ENCODE data around the gene EWSR1.

The EWSR1 gene

DNA sequence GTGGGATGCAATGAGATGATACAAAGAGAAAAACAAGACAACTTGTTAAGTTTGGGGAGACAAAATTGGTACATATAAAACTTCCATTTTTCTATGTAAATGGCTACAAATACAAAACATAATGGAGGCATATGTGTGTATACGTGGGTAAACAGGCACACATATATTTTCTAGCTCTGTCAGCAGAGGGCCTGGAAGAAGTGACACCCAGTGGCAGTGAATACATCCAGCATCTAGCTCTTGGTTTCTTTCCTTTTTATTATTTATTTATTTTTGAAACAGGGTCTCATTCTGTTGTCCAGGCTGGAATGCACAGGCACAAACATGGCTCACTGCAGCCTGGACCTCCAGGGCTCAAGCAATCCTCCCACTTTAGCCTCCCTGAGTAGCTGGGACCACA lies 52.5 kb downstream of the EWSR1 start:
- no peak for DNase-seq

DNA sequence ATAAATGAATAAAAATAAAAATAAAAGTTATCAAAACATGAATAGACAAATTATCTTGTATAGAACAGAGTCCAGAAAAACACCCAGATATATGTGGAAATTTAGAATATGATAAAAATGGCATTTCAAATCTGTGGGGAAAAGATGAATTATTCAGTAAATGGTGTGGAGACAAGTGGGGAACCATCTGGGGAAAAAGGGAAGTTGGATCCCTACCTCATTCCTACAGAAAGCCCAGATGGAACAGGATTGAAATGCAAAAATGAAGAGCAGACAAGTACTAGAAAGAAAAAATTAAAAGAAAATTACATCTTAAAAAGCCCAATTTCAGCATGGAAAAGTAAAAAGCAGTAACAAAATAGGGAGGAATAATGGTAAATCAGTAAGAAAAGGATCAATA lies 55.6 kb downstream of the EWSR1 start:
- no peak for DNase-seq

DNA sequence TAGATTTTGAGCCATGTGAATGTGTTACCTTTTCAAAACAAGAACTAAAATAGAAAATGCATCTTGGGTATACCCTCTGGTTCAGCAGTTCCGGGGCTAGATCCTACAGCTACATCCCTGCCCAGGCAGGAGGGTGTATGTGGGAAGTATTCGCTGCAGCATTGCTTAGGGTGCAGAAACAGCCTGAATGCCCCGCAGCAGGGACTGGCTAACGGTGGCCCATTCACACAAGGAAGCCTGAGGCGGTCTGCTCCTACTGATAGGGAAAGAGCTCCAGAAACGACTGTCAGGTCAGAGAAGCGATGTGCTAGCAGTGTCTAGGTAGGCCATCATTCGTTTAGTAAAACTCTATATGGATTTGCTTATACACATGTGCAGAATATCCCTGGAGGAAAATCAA lies 57.3 kb downstream of the EWSR1 start:
- DNase-seq: no peak

DNA sequence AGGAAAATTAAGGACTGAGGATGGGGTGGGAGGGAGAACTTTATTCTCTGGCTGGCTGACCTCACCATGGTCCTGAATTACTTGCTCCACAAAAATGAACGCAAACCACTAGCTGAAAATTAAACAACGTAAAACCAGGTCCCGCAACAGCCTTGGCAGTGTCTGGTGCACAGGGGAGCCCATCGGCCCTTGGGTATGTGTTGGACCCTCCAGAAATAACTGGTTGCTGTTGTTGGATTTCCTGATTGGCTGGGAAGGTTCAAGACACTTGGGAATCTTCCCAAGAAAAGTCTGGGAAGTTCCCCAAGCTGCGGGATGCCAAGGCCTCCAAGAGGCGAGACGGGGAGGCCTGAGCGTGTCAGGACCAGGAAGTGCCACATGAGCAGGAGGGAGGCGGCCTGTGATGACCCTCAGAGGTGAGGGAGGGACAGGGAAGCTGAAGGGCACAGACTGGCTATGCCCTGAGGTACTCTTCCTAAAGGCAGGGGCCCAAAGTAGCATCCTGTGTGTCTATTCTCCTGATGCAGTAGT lies 57.8 kb downstream of the EWSR1 start:
- no peak for DNase-seq

DNA sequence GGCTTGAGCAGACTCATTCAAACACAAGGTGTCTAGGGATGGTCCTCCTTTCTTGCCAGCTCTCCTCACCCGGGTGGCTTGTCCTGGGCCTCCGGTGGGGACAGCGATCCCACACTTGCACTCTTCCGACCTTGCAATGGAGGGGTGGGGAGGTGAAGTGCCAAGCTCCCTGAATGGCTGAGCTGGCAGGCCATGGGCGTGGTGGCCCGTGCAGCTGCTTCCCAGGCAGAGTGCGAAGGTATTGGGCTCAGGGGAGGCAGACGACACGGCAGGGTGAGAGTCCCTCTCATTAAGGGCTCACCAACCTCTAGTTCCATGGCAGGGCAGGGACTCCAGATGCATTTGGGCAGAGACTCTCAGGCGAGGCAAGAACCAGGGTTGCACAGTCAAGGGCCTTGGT lies 58.4 kb downstream of the EWSR1 start:
- DNase-seq: no peak

DNA sequence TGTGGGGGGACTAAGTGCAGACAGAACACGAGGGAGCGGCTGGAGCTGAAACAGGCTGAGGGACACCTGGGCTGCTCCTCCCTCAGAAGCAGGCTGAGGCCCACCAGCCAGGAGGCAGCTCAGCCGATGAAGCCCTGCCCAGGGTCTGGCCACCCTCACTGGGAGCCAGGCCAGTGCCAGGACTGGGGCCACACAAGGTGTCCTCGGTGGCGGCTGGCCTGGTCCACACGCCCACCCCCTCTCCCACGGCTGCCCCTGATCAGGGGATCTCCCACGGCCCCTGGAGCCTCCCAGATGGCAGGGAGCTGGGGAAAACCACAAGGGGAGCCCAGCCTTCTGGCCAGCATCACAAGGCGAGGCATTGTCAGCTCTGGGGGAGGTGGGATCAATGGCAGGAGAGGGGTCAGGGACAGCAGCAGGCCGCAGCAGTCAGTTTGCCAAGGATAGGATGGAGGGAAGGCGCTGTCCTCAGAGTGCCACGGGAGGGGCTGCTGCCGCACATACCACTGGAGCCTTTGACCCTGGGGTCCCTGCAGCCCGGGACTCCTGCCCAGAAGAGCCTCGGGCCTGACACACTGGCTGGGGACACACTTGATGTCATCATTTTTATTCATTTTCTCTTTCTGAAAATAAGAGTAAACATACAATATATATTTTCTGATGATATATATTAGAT lies 59.2 kb downstream of the EWSR1 start:
- no peak for DNase-seq

DNA sequence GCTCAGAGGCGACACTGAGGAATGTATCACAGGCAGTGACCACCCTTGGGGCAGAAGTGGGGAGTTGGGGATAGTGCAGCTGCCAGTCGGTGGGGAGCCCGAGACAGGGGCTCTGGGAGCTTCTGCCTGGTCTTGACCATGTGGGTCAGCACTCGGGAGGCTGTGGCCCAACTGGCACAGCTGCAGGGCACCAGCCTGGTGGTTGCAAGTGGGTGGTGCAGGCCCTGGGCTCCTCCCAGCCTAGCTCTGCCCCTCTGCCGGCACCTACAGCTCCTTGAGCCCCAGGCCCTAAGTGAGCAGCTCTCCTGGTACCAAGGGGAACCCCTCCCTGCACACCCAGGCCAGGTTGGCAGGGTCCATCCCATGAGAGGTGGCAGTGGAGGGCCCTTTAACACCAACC lies 60.0 kb downstream of the EWSR1 start:
- no peak for DNase-seq

DNA sequence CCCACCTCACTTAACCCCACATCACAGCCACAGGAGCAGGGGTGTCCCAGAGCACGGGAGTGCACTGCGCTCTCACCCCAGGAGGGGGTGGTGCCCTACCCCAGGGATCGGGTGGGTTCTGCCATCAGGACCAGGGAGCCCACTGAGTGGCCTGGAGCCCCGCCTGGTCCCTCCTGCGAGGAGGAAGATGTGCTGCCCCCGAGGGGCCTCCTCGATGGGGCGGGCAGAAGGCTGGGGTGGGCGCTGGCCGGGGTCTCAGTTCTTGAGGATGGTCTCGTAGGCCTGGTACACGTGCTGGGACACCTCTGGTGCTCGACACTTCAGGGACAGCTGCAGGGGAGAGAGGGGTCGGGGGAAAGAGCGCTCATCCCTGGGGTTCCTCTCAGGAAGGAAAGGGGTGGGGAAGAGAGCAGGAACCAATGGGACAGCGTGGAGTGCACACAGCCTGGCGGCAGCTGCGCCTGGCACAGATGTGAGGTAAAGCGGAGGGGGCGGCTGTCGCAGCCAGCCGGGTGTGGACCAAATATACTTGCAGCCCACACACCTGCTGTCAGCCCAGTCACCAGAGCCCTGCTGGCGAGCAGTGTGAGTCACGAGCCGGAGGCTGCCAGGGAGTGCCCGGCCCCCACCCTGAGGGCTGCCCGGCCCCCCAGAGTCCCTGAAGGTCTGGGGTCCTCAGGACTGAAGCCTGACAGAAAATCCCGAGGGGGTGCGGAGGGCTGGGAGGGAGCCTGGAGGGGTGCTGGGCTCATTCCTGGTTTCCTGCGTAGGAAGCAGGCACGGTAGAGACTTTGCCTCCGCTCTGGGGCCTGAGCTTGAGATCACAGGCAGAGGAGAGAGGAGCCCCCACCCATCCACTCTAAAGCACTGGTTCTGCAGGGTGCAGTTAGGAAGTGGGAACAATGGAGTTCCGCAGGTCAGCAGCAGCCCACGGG lies 60.8 kb downstream of the EWSR1 start:
- no peak for DNase-seq

DNA sequence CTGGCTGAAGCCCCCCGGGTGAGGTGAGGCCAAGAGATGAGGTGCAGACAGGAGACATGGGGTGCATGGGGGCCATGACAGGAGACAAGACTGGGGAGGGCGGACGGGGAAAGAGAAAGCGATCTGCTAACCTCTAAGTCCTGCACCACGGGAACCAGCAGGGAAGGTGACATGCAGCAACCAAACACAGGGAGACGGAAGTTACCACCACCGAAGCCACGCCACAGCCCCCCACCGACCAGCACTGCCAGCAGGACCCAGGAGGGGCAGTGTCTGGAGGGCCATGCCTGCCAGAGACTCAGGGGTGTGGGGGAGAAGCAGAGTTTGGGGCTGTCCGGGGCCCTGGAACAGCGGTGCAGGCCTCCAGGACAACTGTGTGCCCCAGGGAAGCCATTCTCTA lies 61.5 kb downstream of the EWSR1 start:
- no peak for DNase-seq

DNA sequence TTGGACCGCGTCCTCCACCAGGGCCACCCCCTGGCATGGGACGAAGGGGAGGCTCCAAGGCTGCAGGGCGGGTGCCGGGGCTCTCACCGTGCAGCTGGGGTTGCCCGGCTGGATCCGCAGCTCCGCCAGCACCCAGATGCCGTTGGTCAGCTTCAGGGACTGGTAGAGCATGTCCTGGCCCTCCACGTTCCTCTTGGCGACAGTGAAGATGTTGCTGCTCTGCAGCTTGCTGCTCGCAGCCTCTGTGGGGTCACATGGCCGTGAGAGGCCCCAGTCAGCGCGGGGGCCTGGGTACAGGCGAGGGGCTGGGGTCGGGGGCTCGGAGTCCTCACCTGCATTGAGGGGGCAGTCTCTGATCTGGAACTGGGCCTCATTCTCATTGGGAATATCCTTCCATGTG lies 62.2 kb downstream of the EWSR1 start:
- no peak for DNase-seq

DNA sequence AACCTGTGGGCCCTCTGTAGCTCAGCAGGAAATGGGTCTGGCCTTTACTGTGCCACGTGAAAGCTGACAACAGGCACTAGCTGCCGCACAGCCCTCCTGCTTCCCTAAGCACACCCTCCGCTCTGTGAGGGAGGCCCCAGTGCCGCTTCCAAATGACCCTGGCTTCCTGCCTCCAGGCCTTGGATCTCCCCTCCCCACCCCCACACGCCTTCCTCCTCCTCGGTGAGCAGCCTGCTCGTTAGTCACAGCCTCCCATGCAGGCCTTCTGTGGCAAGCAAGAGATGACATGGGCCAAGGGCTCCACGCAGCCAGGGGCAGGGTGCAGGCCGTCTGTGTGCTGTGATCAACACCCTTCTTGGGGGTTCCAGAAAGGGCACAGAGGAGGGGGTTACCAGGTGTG lies 62.7 kb downstream of the EWSR1 start:
- DNase-seq: no peak

DNA sequence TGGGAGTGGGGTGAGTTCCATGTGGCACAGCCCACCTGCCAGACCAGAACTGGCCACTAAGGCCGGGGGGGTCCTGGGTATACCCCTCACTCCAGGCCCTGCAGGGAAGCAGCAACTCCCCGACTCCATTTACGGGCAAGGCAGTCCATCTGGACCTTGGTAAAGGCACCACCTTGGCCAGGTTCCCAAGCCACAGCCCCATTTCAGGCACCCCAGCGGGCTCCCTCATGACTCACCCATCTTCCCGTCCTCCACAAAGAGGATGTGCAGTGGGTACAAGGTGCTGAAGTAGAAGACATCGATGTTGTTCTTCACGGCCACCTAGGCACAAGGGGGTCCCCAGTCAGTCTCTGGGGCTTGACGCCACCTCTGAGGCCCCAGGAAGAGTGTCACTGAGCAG lies 63.1 kb downstream of the EWSR1 start:
- no peak for DNase-seq

DNA sequence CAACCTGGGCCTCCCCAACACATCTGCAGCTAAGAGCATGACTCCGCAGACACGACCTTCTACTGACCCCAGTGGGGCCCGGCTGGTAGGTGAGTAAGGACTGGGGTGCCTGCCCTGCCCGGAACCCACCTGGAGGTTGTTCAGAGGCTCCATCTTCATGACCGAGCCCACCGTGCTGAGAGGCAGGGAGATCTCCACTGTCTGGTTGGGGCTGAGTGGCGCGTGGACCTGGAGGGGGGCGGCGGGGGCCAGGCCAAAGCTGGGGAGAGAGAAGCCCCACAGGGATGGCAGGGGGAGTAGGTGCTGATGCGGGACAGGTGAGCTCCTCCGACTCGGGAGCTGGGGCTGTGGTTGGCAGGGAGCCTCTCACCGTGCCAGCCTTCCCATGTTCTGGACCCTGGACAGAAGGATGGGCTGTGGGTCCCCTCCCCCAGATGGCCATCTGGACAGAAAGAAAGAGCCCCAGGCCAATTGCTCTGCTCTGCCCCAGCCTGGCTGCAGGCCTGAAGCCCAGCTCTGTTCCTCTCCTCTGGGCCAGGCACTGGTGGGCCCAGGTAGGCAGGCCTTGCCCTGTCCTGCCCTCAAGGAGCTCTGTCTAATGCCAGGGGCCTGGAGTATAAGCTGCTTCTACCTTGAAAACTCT lies 63.7 kb downstream of the EWSR1 start:
- DNase-seq: no peak

DNA sequence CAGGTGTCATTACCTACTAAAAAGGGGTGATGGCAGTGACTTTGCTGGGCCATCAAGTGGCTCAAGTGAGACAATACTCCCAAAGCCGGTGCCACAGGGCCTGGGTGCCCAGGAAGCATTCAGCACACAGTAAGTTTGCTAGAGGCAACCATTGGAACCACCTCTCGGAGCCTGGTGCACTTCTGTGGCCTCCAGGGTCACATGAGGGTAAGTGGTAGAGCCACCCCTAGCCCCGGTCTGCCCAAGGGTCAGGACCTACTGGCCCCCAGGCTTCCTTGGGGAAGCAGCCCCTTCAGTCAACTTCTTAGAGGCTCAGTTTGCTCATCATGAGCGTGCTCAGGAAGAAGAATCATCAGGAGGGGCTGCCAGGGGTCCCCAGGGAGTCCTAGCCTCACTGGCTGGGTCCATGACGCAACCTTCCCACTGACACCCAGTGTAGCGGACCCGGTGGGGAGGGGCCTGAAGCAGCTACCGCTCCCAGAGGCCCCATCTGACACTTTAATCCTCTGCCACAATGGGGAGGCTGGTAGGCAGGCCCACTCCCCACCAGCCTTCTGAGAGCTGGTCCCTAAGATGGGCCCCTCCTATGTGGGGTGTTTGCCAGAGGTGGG lies 64.9 kb downstream of the EWSR1 start:
- no peak for DNase-seq

DNA sequence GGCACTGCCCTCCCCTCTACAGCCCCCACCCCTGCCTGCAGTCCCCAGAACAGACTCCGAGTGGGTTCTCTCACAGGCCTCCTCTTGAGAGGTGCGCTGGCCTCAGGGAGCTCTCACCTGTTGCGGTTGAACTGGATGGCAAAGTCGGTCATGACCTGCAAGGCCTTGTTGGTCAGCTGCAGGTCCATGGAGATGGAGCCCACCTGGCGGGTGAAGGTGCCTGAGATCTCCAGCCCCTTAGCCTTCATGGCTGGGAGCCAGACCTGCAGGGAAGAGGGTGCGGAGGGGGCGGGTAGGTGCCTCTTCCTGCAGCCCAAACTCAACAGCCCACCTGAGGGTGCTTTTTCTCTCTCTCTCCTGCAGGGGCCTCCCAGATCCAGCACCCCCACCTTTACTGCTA lies 66.1 kb downstream of the EWSR1 start:
- DNase-seq: no peak

DNA sequence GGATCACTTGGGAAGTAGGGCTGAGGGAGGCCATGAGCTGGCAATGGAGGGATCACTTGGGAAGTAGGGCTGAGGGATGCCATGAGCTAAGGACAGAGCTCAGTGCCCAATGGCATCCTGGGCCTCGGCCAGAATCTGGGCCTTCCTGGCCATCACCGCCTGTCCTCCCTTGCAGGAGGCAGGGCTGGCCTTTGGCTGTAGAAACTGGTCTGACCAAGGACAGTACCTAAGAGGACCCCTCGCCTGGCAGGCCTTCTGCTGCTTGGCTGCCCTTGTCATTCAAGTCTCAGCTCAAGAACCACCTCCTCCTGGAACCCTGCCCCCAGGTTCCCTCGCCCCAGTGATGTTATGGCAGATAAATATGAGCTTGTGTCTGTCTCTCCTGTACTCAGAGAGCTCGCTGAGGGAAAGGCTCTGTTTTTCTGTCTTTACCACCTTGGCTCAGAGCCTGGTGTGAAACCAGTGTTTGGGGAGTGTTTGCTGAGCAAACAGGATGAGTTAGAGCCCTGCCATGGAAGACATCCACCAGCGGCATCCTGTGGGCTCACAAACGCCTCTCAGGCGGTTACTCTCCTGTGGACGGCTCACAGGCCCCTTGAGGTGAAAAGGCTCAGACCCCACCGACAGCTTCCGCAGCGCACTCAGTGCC lies 66.8 kb downstream of the EWSR1 start:
- DNase-seq: no peak

DNA sequence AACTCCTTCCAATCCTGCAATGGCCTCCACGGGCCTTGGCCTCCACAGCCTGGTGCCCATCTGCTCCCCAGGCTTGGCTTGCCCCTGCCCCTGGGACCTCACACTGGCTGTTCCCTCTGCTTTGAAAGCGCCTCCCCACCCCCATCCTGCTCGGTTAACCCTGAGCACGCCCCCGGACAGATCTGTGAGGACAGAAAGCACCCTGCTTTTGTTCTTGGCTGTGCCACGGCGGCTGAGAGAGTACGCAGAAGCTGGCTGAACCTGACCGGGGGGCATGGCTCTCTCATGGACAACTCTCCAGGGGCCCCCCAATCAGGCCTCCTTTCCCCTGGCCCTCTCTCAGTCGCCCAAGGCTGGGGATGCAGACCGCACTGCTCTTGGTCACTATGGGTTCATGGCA lies 67.6 kb downstream of the EWSR1 start:
- no peak for DNase-seq

DNA sequence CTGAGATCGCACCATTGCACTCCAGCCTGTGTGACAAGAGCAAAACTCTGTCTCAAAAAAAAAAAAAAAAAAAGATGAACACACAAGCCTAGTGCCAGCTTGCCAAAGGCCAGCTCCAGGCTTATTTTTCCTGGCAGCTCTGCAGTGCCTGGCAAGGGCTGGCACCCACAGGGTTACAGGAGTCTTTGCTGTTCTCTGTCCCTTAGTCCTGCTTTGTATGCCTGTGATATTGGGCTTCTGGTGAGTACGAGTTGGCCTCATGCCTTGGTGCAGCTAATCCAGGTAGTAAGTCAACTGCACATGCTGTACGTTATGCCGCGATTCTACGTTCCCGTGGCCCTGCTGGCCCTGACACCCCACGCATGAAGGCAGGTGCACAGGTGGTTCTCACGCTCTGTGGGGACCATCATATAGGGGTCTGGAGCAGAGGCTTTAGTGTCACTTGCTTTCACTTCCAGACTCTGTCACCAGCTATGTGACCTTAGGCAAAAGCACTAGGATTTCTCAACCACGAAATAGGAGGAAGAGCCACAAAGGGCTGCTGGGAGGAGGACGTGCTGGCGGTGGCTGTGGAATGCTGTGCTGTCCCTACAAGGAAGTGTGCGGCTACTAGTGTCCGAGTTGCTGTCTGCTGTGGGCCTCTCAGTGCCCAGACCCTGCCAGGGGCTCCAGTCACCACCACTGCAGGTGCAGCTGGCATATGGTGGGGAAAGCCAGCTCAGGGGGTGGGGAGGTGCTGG lies 68.9 kb downstream of the EWSR1 start:
- no peak for DNase-seq

DNA sequence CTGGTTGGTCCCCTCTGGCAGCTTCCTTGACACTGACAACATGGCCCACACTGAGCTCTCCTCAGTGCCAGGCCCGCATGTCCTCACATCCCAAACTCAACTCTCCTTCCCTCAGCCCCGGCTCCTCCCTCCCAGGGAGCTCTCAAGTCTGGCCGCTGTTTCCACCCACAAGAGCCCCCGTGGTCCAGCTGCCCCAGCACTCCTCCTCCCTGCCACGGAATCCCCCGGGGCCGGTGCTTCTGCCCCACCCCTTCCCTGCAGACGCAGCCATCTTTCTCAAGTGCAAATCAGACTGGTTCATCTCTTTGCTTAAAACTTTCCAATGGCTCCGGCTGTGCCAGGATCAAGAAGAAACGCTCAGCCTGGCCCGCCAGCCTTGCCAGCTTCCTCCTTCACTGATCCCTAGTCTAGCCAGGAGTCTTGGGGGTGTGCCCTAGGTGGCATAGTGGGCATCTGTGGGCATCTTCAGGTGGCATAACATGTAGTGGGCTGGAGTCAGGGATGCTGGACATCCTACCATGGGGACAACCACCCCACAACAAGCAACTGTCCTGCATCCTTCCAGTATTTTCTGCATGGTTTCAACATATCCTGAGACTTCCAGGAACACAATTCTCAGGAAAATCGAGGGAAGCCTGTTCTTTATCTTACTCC lies 69.7 kb downstream of the EWSR1 start:
- DNase-seq: no peak

DNA sequence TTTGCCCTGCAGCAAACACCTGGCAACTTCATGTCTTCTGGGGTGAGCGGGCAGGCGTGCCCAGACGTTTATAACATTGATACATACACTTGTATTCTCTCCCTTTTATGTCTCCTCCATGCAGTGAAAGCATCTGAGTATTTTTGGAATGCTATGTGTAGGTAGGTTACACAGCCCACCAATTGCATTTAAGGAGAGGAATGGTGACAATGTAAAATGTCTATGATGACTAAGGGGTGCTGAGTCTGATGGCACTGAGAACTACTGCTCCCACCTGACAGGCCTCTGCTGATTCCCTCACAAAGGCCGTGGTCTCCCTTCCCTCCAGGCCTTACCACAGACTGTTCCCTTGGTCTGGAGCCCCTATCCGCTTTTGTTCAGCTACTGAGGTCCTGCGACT lies 70.3 kb downstream of the EWSR1 start:
- no peak for DNase-seq
